Testis (tissue), 2 donors: ENCODE data around the gene TRIM61.

Source experiments
- CTCF ChIP-seq, 3 experiments: fragments of 450-650 bp in 2 of 3; fragments of 200-600 bp in 1 of 3; sonication (generic) in 1 of 3; IDR thresholded peaks; one replicate each; pipeline ENCODE4 v1.5.1; 2016 to 2019; ENCODE audit warnings: antibody characterized with exemption in 3 of 3, mild to moderate bottlenecking in 2 of 3, moderate library complexity in 1 of 3
- POLR2A ChIP-seq: fragments of 450-650 bp; IDR thresholded peaks from one replicate; pipeline ENCODE4 v1.6.1; 2017; ENCODE audit warnings: antibody characterized with exemption, mild to moderate bottlenecking, moderate library complexity

- TF ChIP-seq CTCF (IDR thresholded peaks at IDR 0.05): no peak
- no peak for TF ChIP-seq POLR2A
Observed at GRCh38 chr4:164926301-164926700, 51.2 kb downstream of the TRIM61 start.
